Right lobe of liver (tissue), 4 donors: ENCODE results near the gene LAMA1.

Experiments
- CTCF ChIP-seq, 4 donors: fragments of 200-600 bp in 3 of 4; fragments of 450-650 bp in 1 of 4; IDR thresholded peaks; one replicate each; pipeline versions ENCODE4 v1.5.1 to v1.8.0; 2016 to 2022; ENCODE audit warnings: antibody characterized with exemption in 4 of 4, mild to moderate bottlenecking in 2 of 4
- POLR2A ChIP-seq: fragments of 450-650 bp; IDR thresholded peaks from one replicate; pipeline ENCODE4 v1.6.1; 2017; ENCODE audit warnings: antibody characterized with exemption, mild to moderate bottlenecking
- donor health status: DM: no; HTN: no; CAD: no.
- donor health status: DM: no; HTN: no; CAD: no.
- donor health status: DM: no; HTN: yes; CAD: no.

- TF ChIP-seq POLR2A (no peak), CTCF (IDR thresholded peaks at IDR 0.05) (no peak)
Observed at GRCh38 chr18:6923220-6923619, 194.4 kb downstream of the LAMA1 start.
